Measurements from ENCODE around the gene ZBTB7A.

ZBTB7A gene

DNA sequence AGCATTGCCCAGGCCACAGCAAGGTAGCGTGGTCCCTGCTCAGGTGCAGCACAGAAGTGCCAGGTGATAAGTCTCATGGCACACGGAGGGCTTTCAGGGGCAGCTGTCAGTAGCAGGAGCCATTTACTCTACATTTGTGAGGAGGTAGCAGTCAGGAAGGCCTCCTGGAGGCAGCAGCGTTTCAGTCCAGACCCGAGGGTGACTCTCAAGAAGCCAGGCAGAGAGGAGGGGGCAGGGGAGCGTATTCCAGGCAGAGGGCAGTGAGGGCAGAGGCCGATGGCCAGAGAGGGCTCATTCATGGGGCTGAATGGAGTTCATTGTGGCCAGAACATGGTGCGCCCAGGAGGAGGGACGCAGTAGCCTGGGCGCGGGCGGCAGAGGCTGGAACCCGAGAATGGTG, 50.2 kb downstream of the ZBTB7A start:
- no peak for DNase-seq (ENCODE audit: extremely low spot score)
- ChIA-PET CTCF (no interaction called here), POLR2A (interaction anchor here (0.9 kb wide), 1 partner anchor 31 kb away, joined by 3 read pairs; the partner anchor contains the start of gene EEF2)
- no peak for TF ChIP-seq SP1 (IDR thresholded peaks at IDR 0.05)
- TF ChIP-seq PKNOX1 (IDR thresholded peaks at IDR 0.05): no peak
- TF ChIP-seq ARNT (IDR thresholded peaks at IDR 0.05): no peak

DNA sequence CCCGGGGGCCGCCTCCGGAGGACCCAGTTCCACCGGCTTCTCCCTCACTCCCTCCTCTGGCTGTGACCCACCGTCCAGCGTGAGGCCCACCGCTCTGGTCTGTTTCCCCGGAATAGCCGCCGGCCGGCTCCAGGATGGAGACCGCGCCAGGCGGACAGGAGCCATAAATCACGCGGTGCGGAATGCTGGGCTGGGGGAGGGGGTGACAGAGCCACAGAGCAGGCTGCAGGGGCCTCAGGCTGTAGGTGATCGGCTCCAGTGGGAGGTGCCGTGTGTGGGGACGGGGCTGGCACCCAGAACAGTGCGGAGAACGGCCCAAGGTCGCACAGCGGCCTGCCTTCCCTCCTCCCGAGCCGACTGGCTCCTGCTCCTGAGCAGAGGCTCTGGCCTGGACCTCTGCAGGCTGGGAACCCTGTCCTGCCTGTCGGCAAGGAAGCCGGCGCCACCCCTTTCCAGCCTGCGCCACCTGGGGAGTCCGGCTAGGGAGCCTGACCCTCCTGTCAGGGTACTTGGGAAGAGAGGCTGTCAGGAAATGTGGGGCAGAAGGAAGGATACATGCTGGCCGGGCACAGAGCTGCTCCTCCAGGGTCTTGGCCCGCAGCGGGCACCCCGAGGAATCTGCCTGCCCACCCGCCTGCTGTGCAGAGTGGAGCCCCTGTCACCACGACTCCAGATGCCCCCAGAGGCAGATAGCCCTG, 50.8 kb downstream of the ZBTB7A start:
- CTCF ChIA-PET: no interaction called here
- DNase-seq (ENCODE audit: extremely low spot score): no peak
- TF ChIP-seq ARNT (IDR thresholded peaks at IDR 0.05) (no peak), CTBP1 (IDR thresholded peaks at IDR 0.05; ENCODE audit: borderline replicate concordance) (no peak), SP1 (IDR thresholded peaks at IDR 0.05) (no peak), PKNOX1 (IDR thresholded peaks at IDR 0.05) (peak; percentile 86), ZNF384 (IDR thresholded peaks at IDR 0.05) (no peak), FOXK2 (IDR thresholded peaks at IDR 0.05) (no peak), TARDBP (IDR thresholded peaks at IDR 0.05) (no peak), BHLHE40 (IDR thresholded peaks at IDR 0.05; ENCODE audit: borderline replicate concordance) (no peak)
- POLR2A ChIA-PET: no interaction called here

DNA sequence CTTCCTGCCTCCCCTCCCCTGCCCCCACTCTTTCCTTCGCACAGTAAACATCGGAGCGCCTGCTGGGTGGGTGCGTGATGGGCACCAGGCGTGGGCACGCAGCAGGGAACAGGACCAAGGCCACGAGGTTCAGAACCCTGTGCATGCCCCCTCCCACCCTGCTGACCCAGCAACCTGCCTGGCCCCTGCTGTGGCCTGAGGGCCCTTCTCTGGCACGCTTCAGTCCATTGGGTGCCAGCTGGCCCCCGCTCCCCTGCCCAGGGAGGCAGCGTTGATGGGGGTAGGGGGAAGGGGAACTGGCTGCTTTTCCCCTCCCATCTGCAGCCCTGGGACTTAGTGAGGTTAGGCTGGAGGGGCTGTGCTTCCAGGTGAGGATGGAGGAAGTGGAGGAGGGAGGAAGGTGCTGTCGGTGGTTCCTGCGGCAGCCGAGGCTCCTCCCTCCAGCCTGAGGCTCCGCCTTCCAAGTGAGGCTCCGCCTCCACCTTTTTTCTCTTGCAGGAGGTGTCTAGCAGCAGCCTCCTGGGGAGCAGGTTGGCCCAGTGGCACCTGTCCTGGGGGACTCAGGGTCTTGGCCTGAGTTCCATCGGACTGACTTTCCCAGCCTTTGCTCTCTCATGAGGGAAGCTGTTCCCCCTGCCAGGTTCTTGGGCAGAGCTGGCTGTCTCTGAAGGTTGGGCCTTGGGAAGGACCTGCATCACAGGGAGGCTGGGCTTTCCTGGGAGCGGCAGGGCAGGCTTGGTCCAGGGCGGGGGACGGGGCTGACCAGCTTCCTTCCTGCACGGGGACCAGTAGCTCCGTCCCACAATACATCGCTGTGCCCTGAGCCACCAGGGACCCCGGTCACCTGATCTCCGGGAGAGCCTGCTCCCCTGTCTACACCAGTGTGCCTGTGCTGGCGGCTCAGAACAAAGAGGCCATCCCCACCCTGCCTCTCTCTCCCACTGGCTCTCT, 51.9 kb downstream of the ZBTB7A start:
- ChIA-PET CTCF (no interaction called here), POLR2A (interaction anchor here (2.1 kb wide), 1 partner anchor 29 kb away, joined by 5 read pairs; the partner anchor contains the start of gene EEF2)
- no peak for DNase-seq (ENCODE audit: extremely low spot score)
- TF ChIP-seq LEF1 (IDR thresholded peaks at IDR 0.05; ENCODE audit: borderline replicate concordance) (no peak), L3MBTL2 (conservative IDR thresholded peaks at IDR 0.05) (no peak), ELF4 (IDR thresholded peaks at IDR 0.05) (no peak), FOXM1 (IDR thresholded peaks at IDR 0.05; ENCODE audit: borderline replicate concordance) (no peak), ZNF384 (IDR thresholded peaks at IDR 0.05) (no peak), ARNT (IDR thresholded peaks at IDR 0.05) (no peak), FOXK2 (IDR thresholded peaks at IDR 0.05) (no peak), TARDBP (IDR thresholded peaks at IDR 0.05) (no peak), SP1 (IDR thresholded peaks at IDR 0.05) (no peak), CTBP1 (IDR thresholded peaks at IDR 0.05; ENCODE audit: borderline replicate concordance) (no peak), SUZ12 (IDR thresholded peaks at IDR 0.05) (no peak), BHLHE40 (IDR thresholded peaks at IDR 0.05; ENCODE audit: borderline replicate concordance) (no peak), PKNOX1 (IDR thresholded peaks at IDR 0.05) (no peak)

DNA sequence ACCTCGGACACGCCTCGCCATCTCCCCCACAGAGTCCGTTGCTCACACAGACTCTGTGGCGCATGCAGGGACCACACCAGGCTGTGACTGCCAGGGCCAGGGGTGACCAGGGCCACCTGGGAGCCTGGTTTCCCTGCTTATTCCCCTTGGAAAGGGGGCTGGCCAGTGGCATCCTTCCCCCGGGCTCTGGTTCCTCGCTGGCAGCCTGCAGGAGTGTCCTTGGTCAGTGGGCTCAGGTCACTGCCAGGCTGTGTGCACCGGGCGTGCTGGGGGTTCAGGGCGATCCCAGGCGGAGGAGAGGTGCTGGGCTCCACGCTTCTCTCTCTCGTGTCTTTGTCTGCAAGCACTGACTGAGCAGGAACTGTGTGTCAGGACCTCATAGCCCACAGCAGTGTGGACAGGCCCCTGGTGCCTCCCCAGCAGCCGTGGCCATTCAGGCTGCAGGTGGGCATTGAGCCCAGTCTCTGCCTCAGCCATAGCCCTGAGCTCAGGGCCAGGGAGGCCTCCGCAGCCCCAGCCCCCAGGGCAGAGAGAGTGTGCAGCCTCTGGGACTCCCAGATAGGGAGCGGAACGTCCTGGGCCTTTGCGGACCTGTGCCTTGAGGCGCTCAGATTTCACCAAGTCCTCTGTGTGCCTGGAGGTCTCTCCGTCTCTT, 52.7 kb downstream of the ZBTB7A start:
- TF ChIP-seq SP1 (IDR thresholded peaks at IDR 0.05): no peak
- no peak for TF ChIP-seq NFRKB (IDR thresholded peaks at IDR 0.05)
- TF ChIP-seq SUZ12 (IDR thresholded peaks at IDR 0.05): no peak
- no peak for TF ChIP-seq TARDBP (IDR thresholded peaks at IDR 0.05)
- no peak for TF ChIP-seq L3MBTL2 (conservative IDR thresholded peaks at IDR 0.05)
- no peak for TF ChIP-seq FOXM1 (IDR thresholded peaks at IDR 0.05; ENCODE audit: borderline replicate concordance)
- TF ChIP-seq ZNF384 (IDR thresholded peaks at IDR 0.05): no peak
- no peak for TF ChIP-seq LEF1 (IDR thresholded peaks at IDR 0.05; ENCODE audit: borderline replicate concordance)
- no peak for TF ChIP-seq PKNOX1 (IDR thresholded peaks at IDR 0.05)
- TF ChIP-seq HDGF (IDR thresholded peaks at IDR 0.05; ENCODE audit: borderline replicate concordance): no peak
- TF ChIP-seq ELF4 (IDR thresholded peaks at IDR 0.05): no peak
- no peak for TF ChIP-seq FOXA1 (IDR thresholded peaks at IDR 0.05)
- TF ChIP-seq BHLHE40 (IDR thresholded peaks at IDR 0.05; ENCODE audit: borderline replicate concordance): no peak
- TF ChIP-seq CTBP1 (IDR thresholded peaks at IDR 0.05; ENCODE audit: borderline replicate concordance): no peak
- POLR2A ChIA-PET: interaction anchor here (2.1 kb wide), 1 partner anchor 29 kb away, joined by 5 read pairs; the partner anchor contains the start of gene EEF2

GRCh38 chr19:4012975-4013634, 53.6 kb downstream of the ZBTB7A start:
- CTCF ChIA-PET: no interaction called here
- TF ChIP-seq CTBP1 (IDR thresholded peaks at IDR 0.05; ENCODE audit: borderline replicate concordance) (no peak), L3MBTL2 (conservative IDR thresholded peaks at IDR 0.05) (no peak), TARDBP (IDR thresholded peaks at IDR 0.05) (no peak), FOXA1 (IDR thresholded peaks at IDR 0.05) (no peak), ARNT (IDR thresholded peaks at IDR 0.05) (no peak), SUZ12 (IDR thresholded peaks at IDR 0.05) (no peak), PKNOX1 (IDR thresholded peaks at IDR 0.05) (no peak), SP1 (IDR thresholded peaks at IDR 0.05) (no peak), HDGF (IDR thresholded peaks at IDR 0.05; ENCODE audit: borderline replicate concordance) (no peak), NFRKB (IDR thresholded peaks at IDR 0.05) (no peak), FOXK2 (IDR thresholded peaks at IDR 0.05) (no peak)
- POLR2A ChIA-PET: interaction anchor here (2.1 kb wide), 1 partner anchor 28 kb away, joined by 5 read pairs; the partner anchor contains the start of gene EEF2
- DNase-seq (ENCODE audit: extremely low spot score): no peak

More for the DNA sequence above, 52.7 kb downstream of the ZBTB7A start:
- no peak for DNase-seq (ENCODE audit: extremely low spot score)
- CTCF ChIA-PET: no interaction called here

Measured in HEK293T (cell line).